Measurements from ENCODE around the gene TROAP. TPM values are rescaled to one million over a fixed set of nuclear protein-coding genes. Genes with fewer than 3 reads are reported as not detected.
A peak's percentile ranks its signal among the peaks of the same experiment; 100 is the strongest.
"Not testable (repeated sequence)": the region's sequence is repeated elsewhere in the genome, so short reads cannot be mapped to it uniquely, and the experiment has no call there.

The TROAP gene
- total RNA-seq (2014; rRNA removed; shearing (Covaris generic)) = 39.1 and 43.0 TPM in 2 replicates

GRCh38 chr12:49322708-49323523 lies at the start of gene TROAP:
TSS of gene TROAP (plus strand) at chr12:49323255. CDS start at chr12:49323609, 354 bp downstream.
- peak; percentile 99 for DNase-seq (ENCODE audit: low spot score)
- in situ Hi-C loops (cut with HindIII; ENCODE audit: low sequenced_read_pairs) = no loop called here

- DNase-seq (ENCODE audit: low spot score) = no peak
- in situ Hi-C loops (cut with HindIII; ENCODE audit: low sequenced_read_pairs) = no loop called here
Measured at GRCh38 chr12:49273726-49274395, 49.2 kb upstream of the TROAP start.

GRCh38 chr12:49274396-49275069 lies 48.5 kb upstream of the TROAP start:
- no peak for DNase-seq (ENCODE audit: low spot score)
- in situ Hi-C loops (cut with HindIII; ENCODE audit: low sequenced_read_pairs) = no loop called here

- peak; percentile 64 for DNase-seq (ENCODE audit: low spot score)
Measured at GRCh38 chr12:49276304-49277290, 46.5 kb upstream of the TROAP start.

GRCh38 chr12:49277466-49277865 lies 45.6 kb upstream of the TROAP start:
- in situ Hi-C loops (cut with HindIII; ENCODE audit: low sequenced_read_pairs) = no loop called here

More at GRCh38 chr12:49276304-49277290, 46.5 kb upstream of the TROAP start:
- in situ Hi-C loops (cut with HindIII; ENCODE audit: low sequenced_read_pairs) = no loop called here

GRCh38 chr12:49279706-49280159 lies 43.3 kb upstream of the TROAP start:
- in situ Hi-C loops (cut with HindIII; ENCODE audit: low sequenced_read_pairs) = no loop called here
- peak; percentile 42 for DNase-seq (ENCODE audit: low spot score)

More at GRCh38 chr12:49277466-49277865, 45.6 kb upstream of the TROAP start:
- peak; percentile 79 for DNase-seq (ENCODE audit: low spot score)

- DNase-seq (ENCODE audit: low spot score); in situ Hi-C loops (cut with HindIII; ENCODE audit: low sequenced_read_pairs): not testable (repeated sequence)
Measured at GRCh38 chr12:49280545-49280944, 42.5 kb upstream of the TROAP start.

- in situ Hi-C loops (cut with HindIII; ENCODE audit: low sequenced_read_pairs) = no loop called here
- DNase-seq (ENCODE audit: low spot score) = no peak
Measured at GRCh38 chr12:49282302-49282701, 40.8 kb upstream of the TROAP start.

- in situ Hi-C loops (cut with HindIII; ENCODE audit: low sequenced_read_pairs); DNase-seq (ENCODE audit: low spot score): not testable (repeated sequence)
Measured at GRCh38 chr12:49282740-49283375, 40.2 kb upstream of the TROAP start.

GRCh38 chr12:49283541-49284429 lies 39.3 kb upstream of the TROAP start:
- in situ Hi-C loops (cut with HindIII; ENCODE audit: low sequenced_read_pairs) = no loop called here
- DNase-seq (ENCODE audit: low spot score) = no peak

- in situ Hi-C loops (cut with HindIII; ENCODE audit: low sequenced_read_pairs) = no loop called here
Measured at GRCh38 chr12:49284672-49285071, 38.4 kb upstream of the TROAP start.

GRCh38 chr12:49287876-49288275 lies 35.2 kb upstream of the TROAP start:
- in situ Hi-C loops (cut with HindIII; ENCODE audit: low sequenced_read_pairs) = no loop called here
- DNase-seq (ENCODE audit: low spot score) = no peak

More at GRCh38 chr12:49284672-49285071, 38.4 kb upstream of the TROAP start:
- no peak for DNase-seq (ENCODE audit: low spot score)

- peak; percentile 72 for DNase-seq (ENCODE audit: low spot score)
- in situ Hi-C loops (cut with HindIII; ENCODE audit: low sequenced_read_pairs) = no loop called here
Measured at GRCh38 chr12:49288412-49288853, 34.6 kb upstream of the TROAP start.

GRCh38 chr12:49288922-49289555 lies 34.0 kb upstream of the TROAP start:
- no peak for DNase-seq (ENCODE audit: low spot score)
- in situ Hi-C loops (cut with HindIII; ENCODE audit: low sequenced_read_pairs) = no loop called here

- DNase-seq (ENCODE audit: low spot score) = no peak
- in situ Hi-C loops (cut with HindIII; ENCODE audit: low sequenced_read_pairs) = no loop called here
Measured at GRCh38 chr12:49292729-49293055, 30.4 kb upstream of the TROAP start.

GRCh38 chr12:49293056-49293956 lies 29.7 kb upstream of the TROAP start:
- DNase-seq (ENCODE audit: low spot score) = no peak
- in situ Hi-C loops (cut with HindIII; ENCODE audit: low sequenced_read_pairs) = no loop called here
